ENCODE measurements around the gene GPR156.
"Not testable (repeated sequence)": the region's sequence is repeated elsewhere in the genome, so short reads cannot be mapped to it uniquely, and the experiment has no call there.

The GPR156 gene

GRCh38 chr3:120156699-120157098 lies 128.3 kb downstream of the GPR156 start:
- DNase-seq = no peak

- not testable (repeated sequence) for DNase-seq
These were observed 129.3 kb downstream of the GPR156 start for GRCh38 chr3:120155694-120156093.

- DNase-seq = no peak
These were observed 129.9 kb downstream of the GPR156 start for GRCh38 chr3:120155108-120155507.

DNA sequence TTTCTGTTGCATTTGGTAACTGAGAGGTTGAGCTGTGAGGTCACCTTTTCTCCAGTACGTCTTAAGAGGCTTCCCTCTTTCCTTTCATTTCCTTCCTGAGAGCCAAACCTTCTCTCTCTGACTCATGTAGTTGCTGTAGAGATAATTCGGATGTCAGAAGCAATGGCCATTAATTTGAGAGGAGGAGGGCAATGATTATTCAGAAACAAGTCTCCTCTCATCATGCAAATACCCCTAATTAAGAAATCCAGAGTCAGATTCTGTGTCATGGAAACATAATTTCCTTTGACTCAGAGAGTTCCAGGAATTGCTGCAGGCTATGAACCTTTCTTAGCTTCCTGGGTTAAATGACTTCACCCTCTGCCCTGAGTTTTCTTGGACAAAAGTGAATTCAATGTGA lies 131.7 kb downstream of the GPR156 start:
- DNase-seq = no peak

- no peak for DNase-seq
These were observed 133.2 kb downstream of the GPR156 start for GRCh38 chr3:120151791-120152190.

- DNase-seq = no peak
These were observed 136.7 kb downstream of the GPR156 start for GRCh38 chr3:120148187-120148949.

- DNase-seq = no peak
These were observed 137.8 kb downstream of the GPR156 start for GRCh38 chr3:120147072-120147871.

- no peak for DNase-seq
These were observed 139.3 kb downstream of the GPR156 start for GRCh38 chr3:120145542-120146285.

DNA sequence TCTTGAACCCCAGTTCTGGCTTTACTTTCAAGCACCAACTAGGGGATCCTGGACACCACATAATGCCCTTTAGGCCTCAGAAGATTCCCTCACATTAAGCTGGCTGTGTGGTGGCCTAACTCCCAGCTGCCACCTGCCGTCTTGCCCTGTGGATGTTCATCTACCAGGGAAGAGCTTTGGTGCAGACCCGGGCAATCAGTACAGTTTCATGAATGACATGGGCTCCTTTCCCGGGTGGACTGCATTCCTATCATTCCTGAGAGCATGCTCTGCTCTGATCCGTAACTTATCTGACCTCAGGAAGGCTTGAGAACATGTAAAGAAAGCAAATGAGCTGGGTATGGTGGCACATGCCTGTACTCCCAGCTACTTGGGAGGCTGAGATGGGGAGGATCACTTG lies 140.8 kb downstream of the GPR156 start:
- DNase-seq = no peak

- no peak for DNase-seq
These were observed 141.3 kb downstream of the GPR156 start for GRCh38 chr3:120143676-120144075.

DNA sequence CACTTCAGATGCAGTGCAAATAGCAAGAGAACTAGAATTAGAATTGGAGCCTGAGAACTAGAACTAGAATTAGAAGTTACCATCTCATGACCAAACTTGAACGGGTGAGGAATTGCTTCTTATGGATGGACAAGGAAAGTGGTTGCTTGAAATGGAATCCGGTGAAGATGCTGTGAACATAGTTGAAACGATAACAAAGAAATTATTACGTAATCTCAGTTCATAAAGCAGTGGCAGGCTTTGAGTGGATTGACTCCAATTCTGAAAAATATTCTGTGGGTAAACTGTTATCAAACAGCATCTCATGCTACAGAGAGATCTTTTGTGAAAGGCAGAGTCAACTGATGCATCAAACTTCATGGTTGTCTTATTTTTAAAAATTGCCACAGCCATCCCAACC lies 142.8 kb downstream of the GPR156 start:
- no peak for DNase-seq

- DNase-seq = no peak
These were observed 144.8 kb downstream of the GPR156 start for GRCh38 chr3:120140098-120140742.

- DNase-seq = no peak
These were observed 145.9 kb downstream of the GPR156 start for GRCh38 chr3:120139140-120139539.

DNA sequence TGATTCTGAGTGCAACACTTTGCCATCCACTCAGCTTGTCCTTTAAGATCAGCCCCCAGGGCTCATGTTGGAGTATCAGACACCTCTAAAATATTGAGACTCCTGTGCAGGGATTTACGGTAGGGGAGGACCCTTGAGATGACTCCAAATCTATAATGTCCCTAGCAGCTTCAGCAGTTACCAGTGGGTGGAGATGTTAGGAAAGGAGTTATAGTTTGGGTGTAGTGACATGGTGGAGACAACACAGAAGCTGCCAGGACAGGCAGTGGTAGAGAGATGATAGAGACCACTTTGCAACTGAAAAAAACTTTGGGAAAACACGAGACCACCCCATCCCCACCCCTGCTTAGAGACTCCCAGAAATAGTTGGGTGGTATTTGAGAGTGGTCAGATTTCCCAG lies 147.5 kb downstream of the GPR156 start:
- DNase-seq = no peak

- DNase-seq = no peak
These were observed 154.4 kb downstream of the GPR156 start for GRCh38 chr3:120130656-120131055.

GRCh38 chr3:120129718-120130513 lies 155.1 kb downstream of the GPR156 start:
- DNase-seq = no peak

GRCh38 chr3:120129051-120129450 lies 156.0 kb downstream of the GPR156 start:
- DNase-seq = no peak

- no peak for DNase-seq
These were observed 159.0 kb downstream of the GPR156 start for GRCh38 chr3:120125992-120126391.

- DNase-seq = no peak
These were observed 165.0 kb downstream of the GPR156 start for GRCh38 chr3:120119846-120120510.
